Stimulated activated CD8-positive, alpha-beta memory T cell treated with anti-CD3 and anti-CD28 coated beads, Interleukin-15, amount 100 ng/mL, for 4 hours (primary cell): ENCODE measurements around the gene COX4I2.

Source experiments
- DNase-seq, 2 donors: peaks; one replicate each; pipeline ENCODE4 v3.0.0-alpha.2; 2020; ENCODE audit warnings: low read depth in 2 of 2

Gene COX4I2

GRCh38 chr20:31693987-31694661 lies 56.4 kb downstream of the COX4I2 start:
- no peak for DNase-seq
